ENCODE measurements around the gene MESP1.

- TF ChIP-seq ARID3A (IDR thresholded peaks at IDR 0.05; ENCODE audit: low read depth, low read length) (no peak), ZNF652 (CRISPR knock-in tag; IDR thresholded peaks at IDR 0.05; ENCODE audit: borderline replicate concordance, low read depth) (no peak), ZNF740 (CRISPR knock-in tag; IDR thresholded peaks at IDR 0.05) (no peak), ZSCAN21 (CRISPR knock-in tag; IDR thresholded peaks at IDR 0.05; ENCODE audit: borderline replicate concordance) (no peak), SUZ12 (IDR thresholded peaks at IDR 0.05; ENCODE audit: low read depth, low read length) (no peak), EP300 (IDR thresholded peaks at IDR 0.05; ENCODE audit: low read depth in 2 of 2, low read length in 2 of 2) (no peak), EP300 (CRISPR knock-in tag; IDR thresholded peaks at IDR 0.05; ENCODE audit: borderline replicate concordance) (no peak), TAF1 (CRISPR knock-in tag; IDR thresholded peaks at IDR 0.05) (no peak), ZC3H4 (CRISPR knock-in tag; IDR thresholded peaks at IDR 0.05; ENCODE audit: borderline replicate concordance) (no peak), ZNF883 (CRISPR knock-in tag; IDR thresholded peaks at IDR 0.05; ENCODE audit: not compliant biosample characterization) (no peak), ZNF672 (CRISPR knock-in tag; IDR thresholded peaks at IDR 0.05) (no peak), SNRNP70 (IDR thresholded peaks at IDR 0.05; ENCODE audit: low read depth, low read length) (no peak)
- TF ChIP-seq, protein P1, sequence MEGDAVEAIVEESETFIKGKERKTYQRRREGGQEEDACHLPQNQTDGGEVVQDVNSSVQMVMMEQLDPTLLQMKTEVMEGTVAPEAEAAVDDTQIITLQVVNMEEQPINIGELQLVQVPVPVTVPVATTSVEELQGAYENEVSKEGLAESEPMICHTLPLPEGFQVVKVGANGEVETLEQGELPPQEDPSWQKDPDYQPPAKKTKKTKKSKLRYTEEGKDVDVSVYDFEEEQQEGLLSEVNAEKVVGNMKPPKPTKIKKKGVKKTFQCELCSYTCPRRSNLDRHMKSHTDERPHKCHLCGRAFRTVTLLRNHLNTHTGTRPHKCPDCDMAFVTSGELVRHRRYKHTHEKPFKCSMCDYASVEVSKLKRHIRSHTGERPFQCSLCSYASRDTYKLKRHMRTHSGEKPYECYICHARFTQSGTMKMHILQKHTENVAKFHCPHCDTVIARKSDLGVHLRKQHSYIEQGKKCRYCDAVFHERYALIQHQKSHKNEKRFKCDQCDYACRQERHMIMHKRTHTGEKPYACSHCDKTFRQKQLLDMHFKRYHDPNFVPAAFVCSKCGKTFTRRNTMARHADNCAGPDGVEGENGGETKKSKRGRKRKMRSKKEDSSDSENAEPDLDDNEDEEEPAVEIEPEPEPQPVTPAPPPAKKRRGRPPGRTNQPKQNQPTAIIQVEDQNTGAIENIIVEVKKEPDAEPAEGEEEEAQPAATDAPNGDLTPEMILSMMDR (CRISPR knock-in tag; IDR thresholded peaks at IDR 0.05) = no peak
- TF ChIP-seq, protein P2, sequence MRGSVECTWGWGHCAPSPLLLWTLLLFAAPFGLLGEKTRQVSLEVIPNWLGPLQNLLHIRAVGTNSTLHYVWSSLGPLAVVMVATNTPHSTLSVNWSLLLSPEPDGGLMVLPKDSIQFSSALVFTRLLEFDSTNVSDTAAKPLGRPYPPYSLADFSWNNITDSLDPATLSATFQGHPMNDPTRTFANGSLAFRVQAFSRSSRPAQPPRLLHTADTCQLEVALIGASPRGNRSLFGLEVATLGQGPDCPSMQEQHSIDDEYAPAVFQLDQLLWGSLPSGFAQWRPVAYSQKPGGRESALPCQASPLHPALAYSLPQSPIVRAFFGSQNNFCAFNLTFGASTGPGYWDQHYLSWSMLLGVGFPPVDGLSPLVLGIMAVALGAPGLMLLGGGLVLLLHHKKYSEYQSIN (CRISPR knock-in tag; IDR thresholded peaks at IDR 0.05; ENCODE audit: borderline replicate concordance) = no peak
These were observed 24.8 kb upstream of the MESP1 start for GRCh38 chr15:89775815-89776214.

All from HepG2 (cell line).